HG03460 (cell line): ENCODE measurements around the gene ZWILCH.

Experiments
- ATAC-seq: cut with Tn5 transposase; IDR thresholded peaks from one replicate; pipeline ENCODE4 v1.9.1; 2021; ENCODE audit not compliant: unreplicated experiment

The ZWILCH gene

DNA sequence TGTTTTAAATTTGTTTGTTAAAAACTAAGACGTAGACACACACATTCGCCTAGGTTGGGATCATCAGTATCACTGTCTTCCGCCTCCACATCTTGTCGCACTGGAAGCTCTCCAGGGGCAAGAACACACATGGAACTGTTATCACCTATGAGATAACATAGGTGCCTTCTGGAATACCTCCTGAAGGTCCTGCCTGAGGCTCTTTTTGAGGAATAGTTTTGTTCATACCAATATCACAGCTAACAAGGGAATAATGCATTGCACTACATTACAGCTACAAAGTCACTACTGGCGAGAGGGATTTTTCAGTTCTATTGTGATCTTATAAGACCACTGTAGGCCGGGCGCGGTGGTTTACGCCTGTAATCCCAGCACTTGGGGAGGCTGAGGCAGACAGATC lies 29.9 kb downstream of the ZWILCH start:
- ATAC-seq, result no peak

DNA sequence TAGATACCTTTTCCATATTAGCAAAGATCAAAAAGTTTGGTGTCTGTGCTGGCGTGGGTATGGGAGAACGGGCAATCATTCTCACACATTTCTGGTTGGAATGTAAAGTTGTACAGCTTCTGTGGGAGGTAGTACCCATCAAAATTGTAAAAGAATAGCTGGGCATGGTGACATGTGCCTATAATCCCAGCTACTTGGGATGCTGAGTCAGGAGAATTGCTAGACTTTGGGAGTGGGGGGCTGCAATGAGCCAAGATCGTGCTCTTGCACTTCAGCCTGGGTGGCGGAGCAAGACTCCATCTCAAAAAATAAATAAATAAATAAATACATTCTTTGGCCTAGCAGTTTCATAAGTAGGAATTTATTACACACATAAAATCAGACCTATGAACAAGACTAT lies 37.8 kb downstream of the ZWILCH start:
- ATAC-seq, result no peak

GRCh38 chr15:66545255-66545654 lies 40.1 kb downstream of the ZWILCH start:
- ATAC-seq, result no peak

DNA sequence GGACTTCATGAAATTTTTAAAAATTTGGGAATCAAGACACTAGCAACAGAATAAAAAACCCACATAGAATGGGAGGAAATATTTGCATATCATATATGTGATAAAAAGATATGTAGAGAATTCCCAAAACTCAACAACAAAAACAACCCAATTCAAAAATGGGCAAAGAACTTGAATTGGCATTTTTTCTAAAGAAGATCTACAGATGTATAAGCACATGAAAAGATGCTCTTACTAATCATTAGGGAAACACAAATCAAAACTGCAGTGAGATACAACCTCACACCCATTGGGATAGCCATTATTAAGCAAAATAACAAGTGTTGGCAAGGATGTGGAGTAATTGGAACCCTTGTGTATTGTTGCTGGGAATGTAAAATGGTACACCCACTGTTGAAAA lies 50.6 kb downstream of the ZWILCH start:
- ATAC-seq, result no peak

GRCh38 chr15:66558271-66558670 lies 53.1 kb downstream of the ZWILCH start:
- no peak for ATAC-seq

GRCh38 chr15:66560856-66561525 lies 55.9 kb downstream of the ZWILCH start:
- no peak for ATAC-seq

DNA sequence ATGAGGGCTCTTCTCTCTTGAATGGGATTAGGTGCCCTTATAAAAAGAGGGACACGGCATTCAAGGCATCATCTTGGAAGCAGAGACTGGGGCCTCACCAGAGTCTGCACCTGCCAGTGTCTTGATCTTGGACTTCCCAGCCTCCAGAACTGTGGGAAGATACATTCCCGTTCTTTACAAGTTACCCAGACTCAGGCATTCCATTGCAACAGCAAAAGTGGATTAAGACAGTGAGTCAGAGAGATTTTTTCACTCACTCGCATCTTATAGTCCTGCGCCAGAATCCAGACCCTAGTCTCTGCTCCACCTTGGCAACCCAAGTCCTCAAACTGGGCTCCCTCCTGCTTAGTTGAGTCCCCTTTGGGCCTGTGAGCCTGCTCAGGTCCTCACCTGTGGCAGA lies 58.0 kb downstream of the ZWILCH start:
- ATAC-seq, result no peak

DNA sequence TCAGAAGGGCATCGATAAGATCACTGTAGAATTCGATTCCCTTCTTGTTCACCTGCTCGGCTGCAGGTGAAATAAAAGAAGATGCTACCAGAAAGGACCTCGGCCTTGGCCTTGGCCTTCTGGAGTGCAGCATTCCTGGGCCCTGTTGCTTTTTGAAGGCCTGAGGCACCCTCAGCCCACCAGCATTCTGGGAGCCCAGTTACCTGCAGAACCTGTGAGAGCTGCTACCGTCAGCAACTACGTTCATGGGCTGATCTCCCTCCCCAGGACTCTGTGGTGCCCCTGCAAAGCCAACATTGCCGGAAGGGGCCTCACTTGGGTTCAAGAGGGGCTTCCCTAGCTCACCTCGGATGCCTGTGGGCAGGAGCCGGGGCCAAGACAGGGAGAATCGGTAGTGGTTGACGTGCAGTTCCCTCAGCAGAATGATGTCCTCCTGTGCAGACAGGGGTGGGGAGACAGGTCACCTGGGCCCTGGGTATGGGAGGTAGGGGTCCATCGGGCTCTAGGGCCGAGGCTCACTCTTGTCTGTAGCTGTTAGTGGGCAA lies 58.5 kb downstream of the ZWILCH start:
- ATAC-seq, result no peak

GRCh38 chr15:66564136-66565041 lies 59.3 kb downstream of the ZWILCH start:
- ATAC-seq, result no peak

GRCh38 chr15:66565141-66565641 lies 60.1 kb downstream of the ZWILCH start:
- ATAC-seq, result no peak

GRCh38 chr15:66565741-66566144 lies 60.6 kb downstream of the ZWILCH start, which contains the start of gene LCTL:
TSS of gene LCTL (minus strand) at chr15:66565998. CDS start at chr15:66565365, 633 bp downstream.
- no peak for ATAC-seq

- no peak for ATAC-seq
Measured at GRCh38 chr15:66566963-66567531, 61.9 kb downstream of the ZWILCH start.

DNA sequence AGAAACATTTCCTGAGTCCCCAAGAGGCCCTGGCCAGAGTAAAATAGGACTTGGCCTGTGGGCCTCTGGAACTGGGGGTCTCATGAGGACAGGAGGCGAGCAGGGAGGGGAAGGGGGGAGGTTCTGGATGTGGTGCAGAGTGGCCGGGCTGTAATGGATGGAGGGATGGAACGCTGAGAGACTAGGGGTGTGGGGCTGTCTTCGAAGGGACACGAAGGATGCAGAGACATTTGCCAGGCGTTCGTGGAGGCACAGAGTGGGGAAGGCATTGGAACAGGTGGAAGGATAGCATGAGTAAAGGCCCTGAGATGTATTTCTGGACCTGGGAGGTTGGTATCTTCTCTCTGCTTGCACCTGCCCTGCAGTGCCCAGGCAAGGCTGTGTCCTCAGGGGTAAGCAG lies 62.8 kb downstream of the ZWILCH start:
- no peak for ATAC-seq

DNA sequence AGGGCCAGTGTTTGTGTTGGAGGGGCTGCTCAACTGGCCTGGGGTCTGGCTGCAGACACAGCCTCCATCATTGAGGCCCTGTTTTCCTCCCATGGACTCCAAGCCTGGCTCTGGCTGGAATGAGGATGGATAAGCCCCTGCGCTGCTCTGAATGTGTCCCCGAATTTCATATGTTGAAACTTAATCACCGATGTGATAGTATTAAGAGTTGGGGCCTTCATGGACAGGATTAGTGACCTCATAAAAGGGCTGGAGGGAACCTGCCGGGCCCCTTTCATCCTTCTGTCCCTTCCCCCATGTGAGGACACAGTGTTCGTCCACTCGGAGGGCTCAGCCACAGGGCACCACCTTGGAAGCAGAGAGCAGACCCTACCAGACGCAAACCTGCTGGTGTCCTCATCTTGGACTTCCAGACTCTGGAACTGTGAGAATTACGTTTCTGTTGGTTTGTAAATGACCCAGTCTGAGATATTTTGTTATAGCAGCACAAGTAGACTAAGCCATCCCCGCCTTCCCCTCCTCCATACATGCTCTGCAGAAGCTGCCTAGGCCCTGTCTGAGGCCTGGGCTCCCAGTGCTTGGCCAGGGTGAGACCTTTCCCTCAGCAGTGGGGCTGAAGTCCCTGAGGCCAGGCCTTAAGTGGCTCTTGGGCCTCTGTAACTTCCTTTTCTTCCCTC lies 64.5 kb downstream of the ZWILCH start:
- ATAC-seq, result no peak

DNA sequence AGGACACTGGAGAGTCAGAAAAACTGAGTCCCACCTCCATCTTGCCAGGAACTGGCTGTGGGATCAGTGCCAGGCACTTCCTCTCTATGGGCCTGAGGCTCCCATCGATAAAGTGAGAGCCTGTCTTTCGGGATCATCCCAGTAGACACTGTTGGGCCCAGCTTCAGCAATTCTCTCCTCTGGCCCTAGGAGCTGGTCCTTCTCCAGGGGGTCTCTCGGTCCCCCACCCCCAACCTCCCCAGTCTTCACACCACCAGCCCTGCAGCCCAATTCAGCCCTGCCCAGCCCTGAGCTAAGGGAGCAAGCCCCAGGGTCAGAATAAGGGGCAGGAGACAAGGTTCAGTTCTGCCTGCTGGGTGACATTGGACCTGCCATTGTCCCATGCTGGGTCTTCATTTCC lies 65.2 kb downstream of the ZWILCH start:
- no peak for ATAC-seq

DNA sequence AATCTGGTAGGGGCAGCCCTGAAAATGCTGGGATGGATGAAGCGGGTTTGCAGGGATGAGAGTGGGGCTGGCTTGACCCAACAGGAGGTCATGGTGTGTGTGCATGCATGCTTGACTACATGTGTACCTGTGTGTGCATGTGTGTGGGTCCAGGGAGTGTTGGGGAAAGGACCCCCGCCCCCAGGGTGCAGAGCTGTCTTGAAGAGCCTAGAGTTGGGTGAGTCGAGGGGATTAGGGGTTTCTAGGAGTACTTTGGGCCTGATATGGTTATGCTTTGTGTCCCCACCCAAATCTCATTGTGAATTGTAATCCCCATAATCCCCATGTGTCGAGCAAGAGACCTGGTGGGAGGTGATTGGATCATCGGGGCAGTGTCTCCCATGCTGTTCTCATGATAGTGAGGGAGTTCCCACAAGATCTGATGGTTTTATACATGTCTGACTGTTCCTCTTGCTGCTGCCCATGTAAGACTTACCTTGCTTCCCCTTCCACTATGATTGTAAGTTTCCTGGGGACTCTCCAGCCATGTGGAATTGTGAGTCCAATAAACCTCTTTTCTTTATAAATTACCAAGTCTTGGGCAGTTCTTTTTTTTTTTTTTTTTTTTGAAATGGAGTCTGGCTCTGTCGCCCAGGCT lies 65.8 kb downstream of the ZWILCH start:
- ATAC-seq, result no peak

- no peak for ATAC-seq
Measured at GRCh38 chr15:66572146-66572545, 67.0 kb downstream of the ZWILCH start.

GRCh38 chr15:66573348-66573718 lies 68.2 kb downstream of the ZWILCH start:
- ATAC-seq, result no peak

GRCh38 chr15:66573719-66574595 lies 68.8 kb downstream of the ZWILCH start:
- no peak for ATAC-seq

GRCh38 chr15:66574596-66574950 lies 69.4 kb downstream of the ZWILCH start:
- no peak for ATAC-seq
